Measurements from ENCODE around the gene NQO2. TPM values are rescaled to one million over a fixed set of nuclear protein-coding genes. Genes with fewer than 3 reads are reported as not detected.

NQO2 gene
- total RNA-seq, 1 experiment from 2014 or later: 26.8 TPM

DNA sequence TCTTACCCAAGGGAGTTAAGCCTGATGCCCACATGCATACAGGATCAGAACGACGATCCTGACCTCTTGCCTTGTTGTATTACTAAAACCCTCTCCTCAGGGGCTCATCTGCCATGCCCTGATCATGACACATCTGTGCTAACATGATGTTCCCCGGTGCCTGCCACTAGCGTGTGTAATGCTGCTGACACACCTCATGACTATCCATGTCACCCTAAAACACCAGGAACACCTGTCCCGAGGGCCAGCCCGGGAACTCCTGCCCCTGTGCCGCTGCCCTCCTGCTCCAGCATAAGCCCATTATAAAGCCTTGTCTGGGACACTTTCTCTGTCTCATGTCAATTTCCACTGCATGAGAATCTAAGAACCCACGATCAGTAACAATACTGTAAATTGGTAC is 35.9 kb upstream of the NQO2 start:
- no peaks in the 10 kb centered on the region for H4K20me1 ChIP-seq (ENCODE audit: low read length)
- intact Hi-C loops (cut with micrococcal nuclease): no loop called here
- peak; percentile 39 for DNase-seq
- TF ChIP-seq CTCF (conservative IDR thresholded peaks at IDR 0.05; ENCODE audit: low read depth, low read length) (no peak), EZH2phosphoT487 (IDR thresholded peaks at IDR 0.05; ENCODE audit: borderline replicate concordance, low read length) (no peak), EZH2 (IDR thresholded peaks at IDR 0.05; ENCODE audit: low read length, unreplicated experiment) (no peak)
- H3K9me3 ChIP-seq (ENCODE audit: low read length): no peaks in the 10 kb centered on the region
- peaks cover 87% of the 10 kb centered on the region for H3K79me2 ChIP-seq (ENCODE audit: low read length)
- BruUV-seq (replicated peaks): no TSS peak
- no peak overlapping the region for H3K4me2 ChIP-seq (ENCODE audit: low read length)
- no peak overlapping the region for H2AFZ ChIP-seq (ENCODE audit: low read length)
- no peak for ATAC-seq
- peaks cover 39% of the 10 kb centered on the region for H3K4me1 ChIP-seq (ENCODE audit: insufficient read depth, low read length)
- H3K27ac ChIP-seq (ENCODE audit: low read length): no peak overlapping the region
- H3K36me3 ChIP-seq (ENCODE audit: low read depth, low read length): 0 out of 2 replicates have a peak, but pooled peaks cover 5% of the 10 kb centered on the region
- no peaks in the 10 kb centered on the region for H3K9me2 ChIP-seq (replicated peaks; ENCODE audit: low read length)
- H3F3A ChIP-seq (ENCODE audit: low read length, unreplicated experiment): no peaks in the 10 kb centered on the region
- H3K9ac ChIP-seq (ENCODE audit: low read length): no peak overlapping the region
- CTCF ChIA-PET: no interaction called here
- H3K4me3 ChIP-seq (ENCODE audit: low read length): no peak overlapping the region
- no peaks in the 10 kb centered on the region for H3K27me3 ChIP-seq (ENCODE audit: low read length)
- POLR2A ChIA-PET (ENCODE audit: unreplicated experiment): no interaction called here

DNA sequence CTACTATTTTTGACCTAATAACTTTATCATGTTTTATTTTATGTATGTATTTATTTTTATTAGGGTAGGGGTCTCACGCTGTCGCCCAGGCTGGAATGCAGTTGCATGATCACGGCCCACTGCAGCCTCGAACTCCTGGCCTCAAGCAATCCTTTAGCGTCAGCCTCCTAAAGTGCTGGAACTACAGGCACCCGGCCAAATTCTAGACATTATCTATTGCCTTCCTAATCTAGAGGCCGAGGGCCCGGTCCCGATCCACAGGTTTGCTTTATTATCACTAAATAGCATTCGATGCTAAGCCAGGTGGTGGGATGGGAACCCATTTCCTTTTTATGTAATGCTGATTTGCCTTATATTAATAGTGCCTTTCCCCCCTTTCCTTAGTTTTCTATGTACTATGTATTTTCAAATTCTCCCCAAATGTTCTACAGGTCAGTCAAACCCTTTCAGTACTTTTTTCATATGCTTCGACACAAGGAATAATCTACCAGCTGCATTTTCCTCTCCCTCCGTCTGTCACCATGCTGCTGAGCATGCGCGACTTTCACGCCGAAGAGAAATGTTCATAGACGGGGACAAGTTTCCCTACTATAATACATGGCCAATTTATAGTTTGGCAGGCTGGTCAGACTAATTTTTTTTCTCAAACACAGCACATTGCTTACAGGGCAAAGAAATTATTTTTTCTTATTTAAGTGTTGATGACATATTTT is 34.7 kb upstream of the NQO2 start:
- Histone ChIP-seq H4K20me1 (ENCODE audit: low read length) (no peaks in the 10 kb centered on the region), H3K9me3 (ENCODE audit: low read length) (no peaks in the 10 kb centered on the region), H3K4me1 (ENCODE audit: insufficient read depth, low read length) (peaks cover 39% of the 10 kb centered on the region), H3K4me3 (ENCODE audit: low read length) (no peak overlapping the region), H3K36me3 (ENCODE audit: low read depth, low read length) (0 out of 2 replicates have a peak, but pooled peaks cover 2% of the 10 kb centered on the region), H3K4me2 (ENCODE audit: low read length) (no peak overlapping the region), H3K27ac (ENCODE audit: low read length) (no peak overlapping the region), H3K9ac (ENCODE audit: low read length) (no peak overlapping the region), H3F3A (ENCODE audit: low read length, unreplicated experiment) (no peaks in the 10 kb centered on the region), H2AFZ (ENCODE audit: low read length) (no peak overlapping the region), H3K27me3 (ENCODE audit: low read length) (no peaks in the 10 kb centered on the region), H3K9me2 (replicated peaks; ENCODE audit: low read length) (no peaks in the 10 kb centered on the region), H3K79me2 (ENCODE audit: low read length) (peaks cover 87% of the 10 kb centered on the region)
- no peak for ATAC-seq
- intact Hi-C loops (cut with micrococcal nuclease): no loop called here
- BruUV-seq (replicated peaks): no TSS peak
- CTCF ChIA-PET: no interaction called here
- POLR2A ChIA-PET (ENCODE audit: unreplicated experiment): no interaction called here
- no peak for TF ChIP-seq EZH2 (IDR thresholded peaks at IDR 0.05; ENCODE audit: low read length, unreplicated experiment)
- no peak for TF ChIP-seq EZH2phosphoT487 (IDR thresholded peaks at IDR 0.05; ENCODE audit: borderline replicate concordance, low read length)
- TF ChIP-seq CTCF (conservative IDR thresholded peaks at IDR 0.05; ENCODE audit: low read depth, low read length): no peak
- no peak for DNase-seq

- H3K9me2 ChIP-seq (replicated peaks; ENCODE audit: low read length): no peaks in the 10 kb centered on the region
- no peaks in the 10 kb centered on the region for H3F3A ChIP-seq (ENCODE audit: low read length, unreplicated experiment)
- H3K27me3 ChIP-seq (ENCODE audit: low read length): no peaks in the 10 kb centered on the region
- H3K9me3 ChIP-seq (ENCODE audit: low read length): no peaks in the 10 kb centered on the region
- CTCF ChIA-PET: interaction anchor here (1.0 to 1.1 kb wide), 2 partner anchors 14 to 22 kb away, joined by 3 to 5 read pairs; no protein-coding TSS in a partner anchor
- ATAC-seq: no peak
- H3K27ac ChIP-seq (ENCODE audit: low read length): no peak overlapping the region
- no peak overlapping the region for H3K4me2 ChIP-seq (ENCODE audit: low read length)
- no peak overlapping the region for H3K4me3 ChIP-seq (ENCODE audit: low read length)
- no peak for DNase-seq
- H3K9ac ChIP-seq (ENCODE audit: low read length): no peak overlapping the region
- H4K20me1 ChIP-seq (ENCODE audit: low read length): no peaks in the 10 kb centered on the region
- H3K36me3 ChIP-seq (ENCODE audit: low read depth, low read length): 0 out of 2 replicates have a peak, but pooled peaks cover 2% of the 10 kb centered on the region
- POLR2A ChIA-PET (ENCODE audit: unreplicated experiment): no interaction called here
- no TSS peak for BruUV-seq (replicated peaks)
- peaks cover 98% of the 10 kb centered on the region for H3K79me2 ChIP-seq (ENCODE audit: low read length)
- no peak overlapping the region for H2AFZ ChIP-seq (ENCODE audit: low read length)
- TF ChIP-seq EZH2phosphoT487 (IDR thresholded peaks at IDR 0.05; ENCODE audit: borderline replicate concordance, low read length): no peak
- TF ChIP-seq CTCF (conservative IDR thresholded peaks at IDR 0.05; ENCODE audit: low read depth, low read length): no peak
- TF ChIP-seq EZH2 (IDR thresholded peaks at IDR 0.05; ENCODE audit: low read length, unreplicated experiment): no peak
- intact Hi-C loops (cut with micrococcal nuclease): no loop called here
- peaks cover 32% of the 10 kb centered on the region for H3K4me1 ChIP-seq (ENCODE audit: insufficient read depth, low read length)
These were observed 33.3 kb upstream of the NQO2 start for GRCh38 chr6:2966347-2966746.

Measured in PC-3 (cell line).